ENCODE measurements around the gene PDE7B. TPM values are rescaled to one million over a fixed set of nuclear protein-coding genes. Genes with fewer than 3 reads are reported as not detected.

The PDE7B gene
- total and polyA plus RNA-seq, 2 donors (not counting 1 experiment from before 2014, with no cell fraction given): 7.9 to 21.5 TPM

DNA sequence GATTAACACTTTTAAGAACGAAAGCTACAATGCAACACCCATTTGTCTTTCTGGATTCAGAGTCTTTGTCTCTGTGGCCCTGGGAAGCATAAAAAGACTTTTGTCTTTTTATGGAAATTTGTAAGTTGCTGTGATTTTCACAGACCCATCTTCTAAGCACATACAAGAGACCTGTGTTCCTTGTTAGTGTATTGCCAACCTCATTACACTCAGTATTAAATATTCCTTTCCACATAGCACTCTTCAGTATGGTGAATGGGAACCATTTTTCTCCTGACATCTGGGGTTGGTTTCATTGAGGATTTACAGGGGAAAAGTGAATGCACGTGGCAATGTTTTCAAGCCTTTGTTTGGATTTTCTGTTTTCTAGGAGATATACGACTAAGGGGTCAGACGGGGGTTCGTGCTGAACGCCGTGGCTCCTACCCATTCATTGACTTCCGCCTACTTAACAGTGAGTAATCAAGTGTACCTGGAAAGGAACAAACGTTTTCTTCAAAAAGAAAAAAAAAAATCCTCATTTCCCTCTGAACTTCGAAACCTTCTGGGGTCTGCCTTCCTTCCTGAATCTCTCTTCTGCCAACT, 257.0 kb downstream of the PDE7B start:
- peaks cover 3% of the 10 kb centered on the region for H3K4me1 ChIP-seq (ENCODE audit: control insufficient read depth, extremely low read depth, insufficient read depth, low read length)
- H3K9ac ChIP-seq (ENCODE audit: insufficient read depth, low read length): no peak overlapping the region
- no peak overlapping the region for H3K4me3 ChIP-seq (replicated peaks in 1 of 4; ENCODE audit: control extremely low read depth in 1 of 4, insufficient read depth in 1 of 4, low read depth in 3 of 4, low read length in 4 of 4)
- H4K20me1 ChIP-seq (ENCODE audit: control insufficient read depth, extremely low read depth, insufficient read depth, low read length): no peaks in the 10 kb centered on the region
- DNase-seq (ENCODE audit: low read depth in 2 of 2): peak in 1 of 2 donors; percentile 16
- H3K9me3 ChIP-seq (ENCODE audit: control insufficient read depth, insufficient read depth, low read depth, low read length): no peaks in the 10 kb centered on the region
- H3K79me2 ChIP-seq (ENCODE audit: control insufficient read depth, insufficient read depth, low read length): peaks cover 2% of the 10 kb centered on the region
- H3K27ac ChIP-seq (ENCODE audit: insufficient read depth, low read length): no peak overlapping the region
- no peaks in the 10 kb centered on the region for H3K27me3 ChIP-seq (ENCODE audit: control insufficient read depth, insufficient read depth, low read length)
- no peak overlapping the region for H3K4me2 ChIP-seq (ENCODE audit: extremely low read depth, insufficient read depth, low read length)
- no peak overlapping the region for H2AFZ ChIP-seq (ENCODE audit: low read length)
- no peak for TF ChIP-seq CTCF (conservative IDR thresholded peaks at IDR 0.05 in 1 of 2, IDR thresholded peaks at IDR 0.05 in 1 of 2; ENCODE audit: low read depth in 1 of 2, low read length in 2 of 2)
- no peak for TF ChIP-seq EZH2 (IDR thresholded peaks at IDR 0.05; ENCODE audit: low read length, missing control alignments)
- H3K36me3 ChIP-seq (ENCODE audit: control insufficient read depth, insufficient read depth, low read length): no peaks in the 10 kb centered on the region

GRCh38 chr6:136111831-136112230, 260.3 kb downstream of the PDE7B start:
- no peak overlapping the region for H3K4me2 ChIP-seq (ENCODE audit: extremely low read depth, insufficient read depth, low read length)
- no peak overlapping the region for H3K4me3 ChIP-seq (replicated peaks in 1 of 4; ENCODE audit: control extremely low read depth in 1 of 4, insufficient read depth in 1 of 4, low read depth in 3 of 4, low read length in 4 of 4)
- H4K20me1 ChIP-seq (ENCODE audit: control insufficient read depth, extremely low read depth, insufficient read depth, low read length): no peaks in the 10 kb centered on the region
- peaks cover under 1% of the 10 kb centered on the region for H3K4me1 ChIP-seq (ENCODE audit: control insufficient read depth, extremely low read depth, insufficient read depth, low read length)
- H3K79me2 ChIP-seq (ENCODE audit: control insufficient read depth, insufficient read depth, low read length): no peaks in the 10 kb centered on the region
- no peaks in the 10 kb centered on the region for H3K9me3 ChIP-seq (ENCODE audit: control insufficient read depth, insufficient read depth, low read depth, low read length)
- H3K36me3 ChIP-seq (ENCODE audit: control insufficient read depth, insufficient read depth, low read length): no peaks in the 10 kb centered on the region
- H3K27me3 ChIP-seq (ENCODE audit: control insufficient read depth, insufficient read depth, low read length): no peaks in the 10 kb centered on the region
- H3K9ac ChIP-seq (ENCODE audit: insufficient read depth, low read length): no peak overlapping the region
- TF ChIP-seq EZH2 (IDR thresholded peaks at IDR 0.05; ENCODE audit: low read length, missing control alignments): no peak
- TF ChIP-seq CTCF (conservative IDR thresholded peaks at IDR 0.05 in 1 of 2, IDR thresholded peaks at IDR 0.05 in 1 of 2; ENCODE audit: low read depth in 1 of 2, low read length in 2 of 2): no peak
- DNase-seq (ENCODE audit: low read depth in 2 of 2): no peak
- no peak overlapping the region for H2AFZ ChIP-seq (ENCODE audit: low read length)
- no peak overlapping the region for H3K27ac ChIP-seq (ENCODE audit: insufficient read depth, low read length)

DNA sequence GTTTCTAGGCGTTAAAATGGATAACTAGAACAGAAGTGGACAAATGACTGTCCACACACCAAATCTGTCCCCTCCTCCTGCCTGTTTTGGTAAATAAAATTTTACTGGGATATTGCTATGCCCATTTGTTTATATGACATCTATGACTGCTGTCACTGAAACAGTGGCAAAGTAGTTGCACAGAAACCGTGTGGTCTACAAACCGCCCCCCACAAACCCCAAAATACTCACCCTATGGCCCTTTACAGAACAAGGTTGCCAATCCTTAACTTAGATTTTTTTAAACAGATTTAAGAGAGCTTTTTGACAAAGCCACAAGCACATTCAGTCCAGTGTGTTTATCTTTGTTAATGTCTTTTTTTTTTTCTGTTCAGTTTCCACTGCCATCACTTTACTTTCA, 260.8 kb downstream of the PDE7B start:
- no peak overlapping the region for H3K4me3 ChIP-seq (replicated peaks in 1 of 4; ENCODE audit: control extremely low read depth in 1 of 4, insufficient read depth in 1 of 4, low read depth in 3 of 4, low read length in 4 of 4)
- H3K4me1 ChIP-seq (ENCODE audit: control insufficient read depth, extremely low read depth, insufficient read depth, low read length): peaks cover 3% of the 10 kb centered on the region
- TF ChIP-seq EZH2 (IDR thresholded peaks at IDR 0.05; ENCODE audit: low read length, missing control alignments) (no peak), CTCF (conservative IDR thresholded peaks at IDR 0.05 in 1 of 2, IDR thresholded peaks at IDR 0.05 in 1 of 2; ENCODE audit: low read depth in 1 of 2, low read length in 2 of 2) (no peak)
- no peaks in the 10 kb centered on the region for H3K79me2 ChIP-seq (ENCODE audit: control insufficient read depth, insufficient read depth, low read length)
- DNase-seq (ENCODE audit: low read depth in 2 of 2): no peak
- H3K27me3 ChIP-seq (ENCODE audit: control insufficient read depth, insufficient read depth, low read length): no peaks in the 10 kb centered on the region
- no peaks in the 10 kb centered on the region for H3K9me3 ChIP-seq (ENCODE audit: control insufficient read depth, insufficient read depth, low read depth, low read length)
- H3K27ac ChIP-seq (ENCODE audit: insufficient read depth, low read length): no peak overlapping the region
- no peak overlapping the region for H2AFZ ChIP-seq (ENCODE audit: low read length)
- no peak overlapping the region for H3K4me2 ChIP-seq (ENCODE audit: extremely low read depth, insufficient read depth, low read length)
- no peak overlapping the region for H3K9ac ChIP-seq (ENCODE audit: insufficient read depth, low read length)
- H4K20me1 ChIP-seq (ENCODE audit: control insufficient read depth, extremely low read depth, insufficient read depth, low read length): no peaks in the 10 kb centered on the region
- no peaks in the 10 kb centered on the region for H3K36me3 ChIP-seq (ENCODE audit: control insufficient read depth, insufficient read depth, low read length)

Measured in fibroblast of lung (primary cell).